Left ventricle myocardium inferior (tissue), 1 donor: ENCODE results near the gene THSD4. TPM values are rescaled to one million over a fixed set of nuclear protein-coding genes. Genes with fewer than 3 reads are reported as not detected.

Experiments used
- DNase-seq: peaks from one replicate; pipeline ENCODE4 v3.0.0-alpha.2; 2020
- H3K27ac ChIP-seq: fragments of 200-600 bp; replicated peaks from 2 replicates; pipeline ENCODE4 v1.8.0; 2021
- H3K27me3 ChIP-seq: fragments of 200-600 bp; 2 replicates; pipeline ENCODE4 v1.8.0; 2021; ENCODE audit warnings: low read depth
- H3K36me3 ChIP-seq: fragments of 200-600 bp; 2 replicates; pipeline ENCODE4 v1.8.0; 2021
- H3K4me1 ChIP-seq: fragments of 200-600 bp; 2 replicates; pipeline ENCODE4 v1.8.0; 2021
- H3K4me3 ChIP-seq: fragments of 200-600 bp; 2 replicates; pipeline ENCODE4 v1.8.0; 2021; ENCODE audit warnings: mild to moderate bottlenecking, moderate library complexity
- H3K9me3 ChIP-seq: fragments of 200-600 bp; replicated peaks from 2 replicates; pipeline ENCODE4 v1.8.0; 2021
- CTCF ChIP-seq: fragments of 200-600 bp; IDR thresholded peaks from 2 replicates; pipeline ENCODE4 v1.8.0; 2021; ENCODE audit warnings: antibody characterized with exemption, mild to moderate bottlenecking, borderline replicate concordance
- intact Hi-C: fragments of 100-400 bp; cut with micrococcal nuclease; formaldehyde crosslinking; loops from one replicate; pipeline ENCODE4 v1.11.0; 2022
- total RNA-seq: library from RNA; stranded (reverse); fragmentation: NEBNext Ultra II Directional; extraction: Animal tissue kit (Norgen Biotek cat#: 25700); gene quantifications from one replicate; pipeline ENCODE4 v1.2.1, GENCODE V29; 2021
- donor health status: DM: no; HTN: yes; CAD: no; lungs with severe emphysema.

The THSD4 gene
- total RNA-seq, 1 donor from 2014 or later = 95.8 TPM

DNA sequence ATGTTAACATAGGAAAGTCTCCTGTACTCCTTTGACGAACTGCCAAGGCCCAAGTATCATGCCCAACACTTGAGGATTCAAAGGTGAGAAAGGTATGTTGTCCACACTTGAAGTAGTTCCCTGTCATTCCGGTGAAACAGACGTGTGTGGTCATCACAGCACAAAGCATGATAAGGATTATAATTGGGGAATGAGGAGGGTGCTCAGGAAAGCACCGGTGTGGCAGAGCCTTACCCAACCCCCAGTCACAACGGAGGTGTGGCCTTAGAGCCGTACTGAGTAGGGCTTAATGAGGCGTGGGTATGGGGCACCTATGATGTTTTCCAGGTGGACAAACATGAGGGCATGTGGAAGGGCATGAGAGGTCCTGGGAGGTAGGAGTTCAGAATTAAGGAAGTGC is 492.1 kb downstream of the THSD4 start:
- DNase-seq = no peak
- Histone ChIP-seq H3K27ac (no peak overlapping the region), H3K27me3 (no peaks in the 10 kb centered on the region), H3K4me3 (no peak overlapping the region), H3K9me3 (peaks cover 6% of the 10 kb centered on the region), H3K36me3 (no peaks in the 10 kb centered on the region), H3K4me1 (peaks cover 22% of the 10 kb centered on the region)
- intact Hi-C loops = no loop called here
- no peak for TF ChIP-seq CTCF

DNA sequence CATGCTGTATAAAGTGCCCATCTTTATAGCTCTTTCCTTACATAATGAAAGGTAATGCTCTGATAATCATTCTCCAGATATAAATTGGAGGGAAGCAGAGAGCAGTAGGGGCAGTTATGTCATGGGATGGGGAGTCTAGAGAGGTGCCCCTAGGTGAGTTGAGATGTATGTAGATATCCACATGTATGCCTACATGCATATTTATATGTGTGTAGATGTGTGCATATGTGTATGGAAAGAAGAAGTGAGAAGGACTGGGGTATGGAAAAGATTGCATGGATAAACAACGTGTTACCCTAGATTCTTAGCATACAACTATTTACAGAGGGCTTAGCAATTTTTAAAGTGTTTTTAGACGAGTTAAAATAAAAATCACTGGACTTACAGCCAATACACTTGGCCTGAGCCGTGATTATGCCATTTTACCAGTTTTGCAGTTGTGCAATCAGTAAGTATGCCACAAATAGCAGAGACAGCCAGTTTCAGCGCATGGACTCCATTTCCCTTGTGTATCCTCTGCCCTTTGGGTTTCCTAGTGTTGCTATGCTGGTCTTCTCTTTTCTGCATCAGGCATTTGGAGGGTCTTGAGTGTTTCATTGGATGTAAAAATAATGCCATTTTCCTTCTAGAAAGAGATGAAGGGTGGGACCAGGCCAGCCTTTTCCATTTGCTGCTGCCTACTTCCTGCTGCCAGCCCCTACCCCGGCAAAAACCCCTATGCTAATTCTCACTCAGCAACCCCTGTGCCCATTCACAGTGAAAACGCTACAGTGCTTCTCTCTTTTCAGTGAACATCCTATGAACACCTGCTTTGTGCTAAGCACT is 495.7 kb downstream of the THSD4 start:
- H3K9me3 ChIP-seq = no peaks in the 10 kb centered on the region
- no peaks in the 10 kb centered on the region for H3K36me3 ChIP-seq
- peaks cover 27% of the 10 kb centered on the region for H3K4me1 ChIP-seq
- H3K27ac ChIP-seq = peak overlapping the region; percentile 29
- H3K27me3 ChIP-seq = no peaks in the 10 kb centered on the region
- no peak overlapping the region for H3K4me3 ChIP-seq
- no peak for TF ChIP-seq CTCF
- intact Hi-C loops = no loop called here
- DNase-seq = no peak

GRCh38 chr15:71611553-71612396 is 496.5 kb downstream of the THSD4 start:
- no peak for TF ChIP-seq CTCF
- Histone ChIP-seq H3K4me3 (no peak overlapping the region), H3K9me3 (no peaks in the 10 kb centered on the region), H3K27ac (peak overlapping the region; percentile 29), H3K4me1 (peaks cover 27% of the 10 kb centered on the region), H3K27me3 (no peaks in the 10 kb centered on the region), H3K36me3 (no peaks in the 10 kb centered on the region)
- intact Hi-C loops = no loop called here
- no peak for DNase-seq

- TF ChIP-seq CTCF = no peak
- intact Hi-C loops = no loop called here
- DNase-seq = no peak
- Histone ChIP-seq H3K4me3 (no peak overlapping the region), H3K27me3 (no peaks in the 10 kb centered on the region), H3K36me3 (no peaks in the 10 kb centered on the region), H3K27ac (peak overlapping the region; percentile 29), H3K9me3 (no peaks in the 10 kb centered on the region), H3K4me1 (peaks cover 27% of the 10 kb centered on the region)
Measured at GRCh38 chr15:71612397-71612722, 497.1 kb downstream of the THSD4 start.

GRCh38 chr15:71612869-71613268 is 497.6 kb downstream of the THSD4 start:
- intact Hi-C loops = no loop called here
- no peak overlapping the region for H3K27ac ChIP-seq
- TF ChIP-seq CTCF = no peak
- no peaks in the 10 kb centered on the region for H3K36me3 ChIP-seq
- H3K27me3 ChIP-seq = no peaks in the 10 kb centered on the region
- no peak for DNase-seq
- H3K4me3 ChIP-seq = no peak overlapping the region
- no peaks in the 10 kb centered on the region for H3K9me3 ChIP-seq
- peaks cover 27% of the 10 kb centered on the region for H3K4me1 ChIP-seq
